GM19193 (cell line): Measurements from ENCODE around the gene BCL2L11.

ENCODE experiments used
- POLR2A ChIP-seq: IDR thresholded peaks from 4 replicates; pipeline ENCODE4 v1.6.1; 2011; ENCODE audit not compliant: insufficient read depth, insufficient read length; ENCODE audit errors: extremely low read depth

BCL2L11 gene

GRCh38 chr2:111133603-111134002 is 12.9 kb downstream of the BCL2L11 start:
- TF ChIP-seq POLR2A: no peak

DNA sequence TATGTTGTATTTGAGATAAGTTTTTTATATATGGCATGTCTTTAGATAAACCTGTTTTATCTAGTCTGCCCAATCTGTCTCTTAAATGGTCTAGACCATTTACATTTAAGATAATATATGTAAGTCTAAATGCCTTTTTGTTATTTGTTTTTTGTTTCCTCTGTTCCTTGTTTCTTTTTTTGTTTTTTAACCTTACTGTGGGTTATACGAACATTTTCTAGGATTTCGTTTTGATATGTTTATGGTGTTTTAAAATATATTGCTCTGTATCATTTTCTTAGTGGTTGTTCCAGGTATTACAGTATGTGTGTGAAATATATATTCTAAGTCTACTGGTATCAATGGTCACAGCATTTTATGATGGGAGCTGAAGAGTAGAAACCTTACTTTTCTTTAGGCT is 13.3 kb downstream of the BCL2L11 start:
- no peak for TF ChIP-seq POLR2A

- no peak for TF ChIP-seq POLR2A
Measured at GRCh38 chr2:111135237-111135909, 14.7 kb downstream of the BCL2L11 start.

GRCh38 chr2:111135910-111136297 is 15.2 kb downstream of the BCL2L11 start:
- TF ChIP-seq POLR2A: no peak

DNA sequence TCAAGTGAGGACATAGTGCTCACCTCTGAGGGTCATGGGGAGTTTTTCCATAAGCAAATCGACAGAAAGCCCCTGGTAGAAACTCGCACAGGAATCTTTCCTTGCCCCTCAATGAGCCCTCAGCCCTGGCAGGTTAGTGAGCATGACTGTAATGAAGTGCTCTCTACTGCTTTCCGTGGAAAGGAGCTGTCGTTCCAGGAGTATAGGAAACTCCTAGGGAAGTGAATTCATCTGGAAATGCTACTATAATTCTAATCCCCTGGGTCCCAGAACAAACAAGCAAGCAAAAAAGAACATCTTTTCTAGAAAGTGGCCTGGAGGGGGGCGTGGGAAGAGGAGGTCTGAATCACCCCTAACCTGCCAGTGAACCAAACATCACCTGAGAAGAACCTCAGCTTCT is 18.1 kb downstream of the BCL2L11 start:
- no peak for TF ChIP-seq POLR2A

DNA sequence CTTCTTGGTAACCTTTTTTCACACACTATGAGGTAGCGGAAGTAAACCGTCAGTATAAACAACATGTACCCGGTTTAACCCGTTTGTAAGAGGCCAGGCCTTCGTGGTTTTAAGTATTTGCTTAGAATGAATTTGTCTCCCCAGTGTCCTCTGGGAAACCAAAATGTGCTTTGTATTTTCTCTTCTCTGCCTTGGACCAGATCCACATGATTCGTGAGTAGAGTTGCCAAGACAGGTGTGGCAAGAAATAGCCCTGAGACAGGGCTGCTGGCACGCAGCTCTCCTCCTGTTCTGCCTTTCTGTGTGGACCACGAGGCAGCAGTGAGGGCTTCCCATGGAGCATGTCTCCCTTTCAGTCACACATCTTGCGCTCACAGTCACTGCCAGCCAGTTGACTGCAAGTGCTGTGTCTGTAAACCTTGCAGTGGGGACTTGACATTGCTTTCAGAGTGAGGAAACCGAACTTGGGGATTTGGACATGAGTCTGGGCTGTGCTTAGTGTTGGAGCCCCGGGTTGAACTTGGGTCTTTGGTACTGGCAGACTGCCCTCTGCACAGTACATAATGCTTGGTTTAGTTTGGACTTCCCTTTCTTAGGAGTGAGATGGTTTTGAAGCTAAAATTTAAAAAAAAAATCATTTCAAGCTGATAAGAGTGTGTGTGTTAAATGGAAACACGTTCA is 19.1 kb downstream of the BCL2L11 start:
- TF ChIP-seq POLR2A: no peak

- TF ChIP-seq POLR2A: no peak
Measured at GRCh38 chr2:111140815-111141214, 20.1 kb downstream of the BCL2L11 start.

- no peak for TF ChIP-seq POLR2A
Measured at GRCh38 chr2:111142101-111142500, 21.4 kb downstream of the BCL2L11 start.

- no peak for TF ChIP-seq POLR2A
Measured at GRCh38 chr2:111143107-111143842, 22.6 kb downstream of the BCL2L11 start.

DNA sequence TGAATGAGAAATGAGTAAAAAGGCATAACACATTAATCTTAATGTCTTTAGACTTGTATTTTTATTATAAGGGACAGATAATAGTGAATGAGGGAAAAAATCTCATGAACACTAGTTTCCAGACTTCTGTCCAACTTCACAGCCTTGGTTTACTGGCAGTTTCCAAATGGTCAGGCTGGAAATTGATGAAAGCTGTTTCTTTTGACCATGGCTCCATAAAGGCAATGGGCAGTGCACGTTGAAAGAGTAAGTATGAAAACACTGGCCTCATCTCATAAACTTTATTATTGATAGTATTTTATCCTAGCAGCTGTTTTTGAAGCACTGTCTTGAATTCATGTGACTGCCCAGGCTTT is 23.1 kb downstream of the BCL2L11 start:
- TF ChIP-seq POLR2A: no peak

- no peak for TF ChIP-seq POLR2A
Measured at GRCh38 chr2:111145103-111145760, 24.5 kb downstream of the BCL2L11 start.

- TF ChIP-seq POLR2A: no peak
Measured at GRCh38 chr2:111145951-111146350, 25.2 kb downstream of the BCL2L11 start.

DNA sequence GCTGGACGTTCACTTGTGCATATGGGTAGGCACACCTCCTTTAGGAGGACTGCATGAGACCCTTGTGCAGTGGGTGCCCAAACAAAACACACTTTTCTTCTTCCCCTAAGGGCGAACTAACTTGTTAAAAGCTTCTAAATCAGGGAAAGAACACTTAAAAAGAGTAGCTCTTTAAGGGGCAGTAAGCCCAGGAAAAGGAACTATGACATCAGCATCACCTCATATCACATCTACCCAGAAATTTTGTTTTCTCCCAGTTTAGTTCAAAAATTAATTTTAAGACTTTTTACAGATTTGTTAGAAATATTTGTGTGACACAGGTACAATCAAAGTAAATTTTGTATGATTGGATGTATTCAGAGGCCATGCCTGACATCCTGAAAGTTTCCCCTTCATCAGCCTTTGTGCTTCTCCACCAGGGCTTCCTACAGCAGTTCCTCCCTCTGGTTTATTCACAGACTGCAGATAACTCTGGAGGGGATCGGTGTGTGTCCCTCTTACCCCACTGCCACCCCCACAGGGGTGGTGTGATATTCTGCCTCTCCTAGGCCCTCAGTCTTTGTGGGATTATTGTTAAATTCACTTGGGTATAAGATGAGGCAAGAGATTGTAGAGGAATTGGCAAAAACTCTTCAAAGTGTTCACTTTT is 27.6 kb downstream of the BCL2L11 start:
- TF ChIP-seq POLR2A: no peak

DNA sequence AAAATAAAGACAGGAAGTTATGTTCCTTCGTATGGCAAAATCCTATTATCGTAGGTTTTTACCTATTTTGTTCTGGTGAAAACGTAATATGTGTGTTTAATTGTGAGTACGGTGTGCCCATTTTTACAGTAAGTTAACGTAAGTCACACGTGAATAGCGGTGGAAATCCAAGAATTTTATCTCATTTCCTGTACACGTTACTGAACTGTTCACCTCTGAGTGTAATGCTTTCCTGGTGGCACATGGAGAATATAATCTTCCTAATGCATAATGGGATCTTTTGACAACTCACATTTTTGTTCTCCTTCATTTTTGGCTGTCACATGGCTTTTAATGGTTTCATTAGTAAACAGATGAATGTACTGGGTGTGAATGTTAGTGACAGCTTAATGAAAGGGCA is 28.2 kb downstream of the BCL2L11 start:
- TF ChIP-seq POLR2A: no peak
